Measurements from ENCODE around the gene FHOD1. TPM values are rescaled to one million over a fixed set of nuclear protein-coding genes. Genes with fewer than 3 reads are reported as not detected.

Gene FHOD1
- polyA plus RNA-seq, 3 donors = 5.1 to 152 (median 5.5) TPM

GRCh38 chr16:67242138-67242730 lies 5.0 kb downstream of the FHOD1 start:
- peak overlapping the region in 6 of 7 donors; percentile 38 to 79 (median 72) for H3K27ac Mint-ChIP-seq
- peaks cover 51 to 54% of the 10 kb centered on the region in 2 donors for H3K4me1 ChIP-seq (ENCODE audit: control insufficient read depth in 1 of 2, insufficient read depth in 2 of 2, low read length in 2 of 2)
- H4K20me1 ChIP-seq (ENCODE audit: insufficient read depth, low read length) = peaks cover 53% of the 10 kb centered on the region
- no peaks in the 10 kb centered on the region for H3K9me3 Mint-ChIP-seq
- 100% methylated on average over 1 of the region's 4 CpGs for WGBS (ENCODE audit: insufficient coverage)
- intact Hi-C loops (cut with micrococcal nuclease) = loop anchor here in 1 of 2 donors (10.0 kb wide), 3 partner anchors 233 to 547 kb away; partner anchors contain the start of genes CMTM4 and CTCF
- H3K27me3 Mint-ChIP-seq (ENCODE audit: low read depth in 3 of 3) = peaks cover 0 to 1% (median 0%) of the 10 kb centered on the region in 3 donors
- H2AFZ ChIP-seq (ENCODE audit: insufficient read depth, low read depth, low read length, poor library complexity, severe bottlenecking) = no peak overlapping the region
- no peak for TF ChIP-seq CTCF (IDR thresholded peaks at IDR 0.05)
- H3K36me3 ChIP-seq (replicated peaks in 1 of 2; ENCODE audit: control insufficient read depth in 1 of 2, insufficient read depth in 2 of 2, low read length in 2 of 2) = peaks cover 26 to 35% of the 10 kb centered on the region in 2 donors
- no peaks in the 10 kb centered on the region for H3K9me3 ChIP-seq (replicated peaks in 1 of 2; ENCODE audit: control insufficient read depth in 1 of 2, insufficient read depth in 1 of 2, low read length in 2 of 2)
- H3K4me1 Mint-ChIP-seq = peaks cover 51% of the 10 kb centered on the region
- no peak overlapping the region for H3K9ac ChIP-seq (ENCODE audit: insufficient read depth, low read length, poor library complexity, severe bottlenecking)
- no peak overlapping the region for H3K4me2 ChIP-seq (replicated peaks; ENCODE audit: extremely low read depth, low read length, poor library complexity, severe bottlenecking)
- no peak for DNase-seq
- H3K36me3 Mint-ChIP-seq = peaks cover 34 to 44% of the 10 kb centered on the region in 2 donors
- H3K79me2 ChIP-seq (ENCODE audit: insufficient read depth, low read length) = peaks cover 53% of the 10 kb centered on the region
- H3K27me3 ChIP-seq (ENCODE audit: control insufficient read depth in 2 of 2, insufficient read depth in 2 of 2, low read length in 2 of 2) = no peaks in the 10 kb centered on the region
- peak overlapping the region in 1 of 2 donors; percentile 67 for H3K27ac ChIP-seq (ENCODE audit: low read depth in 1 of 2, low read length in 2 of 2)
- no peak overlapping the region for H3K4me3 Mint-ChIP-seq
- no peak overlapping the region for H3K4me3 ChIP-seq (replicated peaks in 1 of 3; ENCODE audit: low read depth in 2 of 3, low read length in 3 of 3)

- Mint-ChIP-seq H3K27ac (peak overlapping the region in 4 of 7 donors; percentile 30 to 79 (median 59)), H3K36me3 (peaks cover 41 to 54% of the 10 kb centered on the region in 2 donors), H3K4me1 (peaks cover 53% of the 10 kb centered on the region), H3K27me3 (ENCODE audit: low read depth in 3 of 3) (peaks cover 0 to 2% (median 0%) of the 10 kb centered on the region in 3 donors), H3K4me3 (no peak overlapping the region), H3K9me3 (peaks cover 0 to 3% (median 0%) of the 10 kb centered on the region in 7 donors)
- intact Hi-C loops (cut with micrococcal nuclease) = loop anchor here in 1 of 2 donors (10.0 kb wide), 3 partner anchors 234 to 546 kb away; partner anchors contain the start of genes CMTM4 and CTCF
- DNase-seq = no peak
- Histone ChIP-seq H3K9me3 (replicated peaks in 1 of 2; ENCODE audit: control insufficient read depth in 1 of 2, insufficient read depth in 1 of 2, low read length in 2 of 2) (no peaks in the 10 kb centered on the region), H3K27ac (ENCODE audit: low read depth in 1 of 2, low read length in 2 of 2) (no peak overlapping the region), H4K20me1 (ENCODE audit: insufficient read depth, low read length) (peaks cover 61% of the 10 kb centered on the region), H3K27me3 (ENCODE audit: control insufficient read depth in 2 of 2, insufficient read depth in 2 of 2, low read length in 2 of 2) (no peaks in the 10 kb centered on the region), H3K9ac (ENCODE audit: insufficient read depth, low read length, poor library complexity, severe bottlenecking) (no peak overlapping the region), H3K79me2 (ENCODE audit: insufficient read depth, low read length) (peaks cover 43% of the 10 kb centered on the region), H3K4me1 (ENCODE audit: control insufficient read depth in 1 of 2, insufficient read depth in 2 of 2, low read length in 2 of 2) (peaks cover 50 to 51% of the 10 kb centered on the region in 2 donors), H3K36me3 (replicated peaks in 1 of 2; ENCODE audit: control insufficient read depth in 1 of 2, insufficient read depth in 2 of 2, low read length in 2 of 2) (peaks cover 34 to 44% of the 10 kb centered on the region in 2 donors), H3K4me2 (replicated peaks; ENCODE audit: extremely low read depth, low read length, poor library complexity, severe bottlenecking) (no peak overlapping the region), H2AFZ (ENCODE audit: insufficient read depth, low read depth, low read length, poor library complexity, severe bottlenecking) (no peak overlapping the region), H3K4me3 (replicated peaks in 1 of 3; ENCODE audit: low read depth in 2 of 3, low read length in 3 of 3) (no peak overlapping the region)
- TF ChIP-seq CTCF (IDR thresholded peaks at IDR 0.05) = no peak
- WGBS (ENCODE audit: insufficient coverage) = 69% methylated on average over 5 of the region's 10 CpGs
Observed at GRCh38 chr16:67241008-67241900, 6.0 kb downstream of the FHOD1 start.

Measured in CD14-positive monocyte (primary cell).